ENCODE results near the gene HIC1.

Gene HIC1

GRCh38 chr17:2060681-2061440 is 6.0 kb downstream of the HIC1 start:
- DNase-seq: no peak

GRCh38 chr17:2061441-2061958 is 6.6 kb downstream of the HIC1 start:
- DNase-seq: no peak

- DNase-seq: no peak
Measured at GRCh38 chr17:2062571-2063183, 7.8 kb downstream of the HIC1 start.

GRCh38 chr17:2063261-2064146 is 8.6 kb downstream of the HIC1 start:
- DNase-seq: no peak

- no peak for DNase-seq
Measured at GRCh38 chr17:2064147-2064489, 9.2 kb downstream of the HIC1 start.

- DNase-seq: no peak
Measured at GRCh38 chr17:2064520-2064971, 9.6 kb downstream of the HIC1 start.

- no peak for DNase-seq
Measured at GRCh38 chr17:2064980-2065785, 10.3 kb downstream of the HIC1 start.

GRCh38 chr17:2065949-2066400 is 11.1 kb downstream of the HIC1 start:
- DNase-seq: no peak

- no peak for DNase-seq
Measured at GRCh38 chr17:2067048-2067561, 12.2 kb downstream of the HIC1 start.

- no peak for DNase-seq
Measured at GRCh38 chr17:2067608-2068024, 12.7 kb downstream of the HIC1 start.

GRCh38 chr17:2068031-2068518 is 13.2 kb downstream of the HIC1 start:
- DNase-seq: no peak

GRCh38 chr17:2068519-2069051 is 13.7 kb downstream of the HIC1 start:
- no peak for DNase-seq

GRCh38 chr17:2070241-2071023 is 15.5 kb downstream of the HIC1 start:
- no peak for DNase-seq

GRCh38 chr17:2071024-2071385 is 16.1 kb downstream of the HIC1 start:
- no peak for DNase-seq

- no peak for DNase-seq
Measured at GRCh38 chr17:2071455-2072281, 16.8 kb downstream of the HIC1 start.

- DNase-seq: no peak
Measured at GRCh38 chr17:2074919-2075318, 20.0 kb downstream of the HIC1 start.

GRCh38 chr17:2075336-2076086 is 20.6 kb downstream of the HIC1 start:
- DNase-seq: no peak

- DNase-seq: no peak
Measured at GRCh38 chr17:2076087-2076984, 21.4 kb downstream of the HIC1 start.

Data from NCI-H2107 (cell line).